Measurements from ENCODE around the gene B3GNT7.

DNA sequence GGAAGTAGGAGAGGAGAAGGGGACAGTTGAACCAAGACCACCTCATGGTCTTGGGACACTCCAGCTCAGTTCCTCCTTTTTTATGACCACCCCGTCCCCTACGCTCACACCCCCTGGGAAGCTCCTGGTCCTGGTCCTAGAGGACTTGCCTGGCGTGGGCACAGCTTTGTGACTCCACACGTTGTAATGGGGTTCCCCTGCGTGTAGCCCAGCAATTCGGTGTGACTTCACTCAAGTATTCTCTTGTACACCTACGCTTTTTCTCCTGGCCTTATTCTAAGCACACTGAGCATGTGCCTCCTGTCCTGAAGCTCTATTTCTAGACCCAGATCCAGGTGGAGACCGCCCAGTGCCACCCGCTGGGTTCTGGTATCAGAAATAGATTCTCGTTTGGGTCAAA, 36.1 kb upstream of the B3GNT7 start:
- TF ChIP-seq POLR2AphosphoS5 (IDR thresholded peaks at IDR 0.05; ENCODE audit: low read depth, low read length) (no peak), TCF7L2 (IDR thresholded peaks at IDR 0.05; ENCODE audit: low read depth, low read length) (no peak), SIN3A (IDR thresholded peaks at IDR 0.05; ENCODE audit: borderline replicate concordance, insufficient read depth, low read depth, low read length) (no peak)
- TF ChIP-seq, protein P1, sequence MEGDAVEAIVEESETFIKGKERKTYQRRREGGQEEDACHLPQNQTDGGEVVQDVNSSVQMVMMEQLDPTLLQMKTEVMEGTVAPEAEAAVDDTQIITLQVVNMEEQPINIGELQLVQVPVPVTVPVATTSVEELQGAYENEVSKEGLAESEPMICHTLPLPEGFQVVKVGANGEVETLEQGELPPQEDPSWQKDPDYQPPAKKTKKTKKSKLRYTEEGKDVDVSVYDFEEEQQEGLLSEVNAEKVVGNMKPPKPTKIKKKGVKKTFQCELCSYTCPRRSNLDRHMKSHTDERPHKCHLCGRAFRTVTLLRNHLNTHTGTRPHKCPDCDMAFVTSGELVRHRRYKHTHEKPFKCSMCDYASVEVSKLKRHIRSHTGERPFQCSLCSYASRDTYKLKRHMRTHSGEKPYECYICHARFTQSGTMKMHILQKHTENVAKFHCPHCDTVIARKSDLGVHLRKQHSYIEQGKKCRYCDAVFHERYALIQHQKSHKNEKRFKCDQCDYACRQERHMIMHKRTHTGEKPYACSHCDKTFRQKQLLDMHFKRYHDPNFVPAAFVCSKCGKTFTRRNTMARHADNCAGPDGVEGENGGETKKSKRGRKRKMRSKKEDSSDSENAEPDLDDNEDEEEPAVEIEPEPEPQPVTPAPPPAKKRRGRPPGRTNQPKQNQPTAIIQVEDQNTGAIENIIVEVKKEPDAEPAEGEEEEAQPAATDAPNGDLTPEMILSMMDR (IDR thresholded peaks at IDR 0.05): no peak
- TF ChIP-seq, protein P2, sequence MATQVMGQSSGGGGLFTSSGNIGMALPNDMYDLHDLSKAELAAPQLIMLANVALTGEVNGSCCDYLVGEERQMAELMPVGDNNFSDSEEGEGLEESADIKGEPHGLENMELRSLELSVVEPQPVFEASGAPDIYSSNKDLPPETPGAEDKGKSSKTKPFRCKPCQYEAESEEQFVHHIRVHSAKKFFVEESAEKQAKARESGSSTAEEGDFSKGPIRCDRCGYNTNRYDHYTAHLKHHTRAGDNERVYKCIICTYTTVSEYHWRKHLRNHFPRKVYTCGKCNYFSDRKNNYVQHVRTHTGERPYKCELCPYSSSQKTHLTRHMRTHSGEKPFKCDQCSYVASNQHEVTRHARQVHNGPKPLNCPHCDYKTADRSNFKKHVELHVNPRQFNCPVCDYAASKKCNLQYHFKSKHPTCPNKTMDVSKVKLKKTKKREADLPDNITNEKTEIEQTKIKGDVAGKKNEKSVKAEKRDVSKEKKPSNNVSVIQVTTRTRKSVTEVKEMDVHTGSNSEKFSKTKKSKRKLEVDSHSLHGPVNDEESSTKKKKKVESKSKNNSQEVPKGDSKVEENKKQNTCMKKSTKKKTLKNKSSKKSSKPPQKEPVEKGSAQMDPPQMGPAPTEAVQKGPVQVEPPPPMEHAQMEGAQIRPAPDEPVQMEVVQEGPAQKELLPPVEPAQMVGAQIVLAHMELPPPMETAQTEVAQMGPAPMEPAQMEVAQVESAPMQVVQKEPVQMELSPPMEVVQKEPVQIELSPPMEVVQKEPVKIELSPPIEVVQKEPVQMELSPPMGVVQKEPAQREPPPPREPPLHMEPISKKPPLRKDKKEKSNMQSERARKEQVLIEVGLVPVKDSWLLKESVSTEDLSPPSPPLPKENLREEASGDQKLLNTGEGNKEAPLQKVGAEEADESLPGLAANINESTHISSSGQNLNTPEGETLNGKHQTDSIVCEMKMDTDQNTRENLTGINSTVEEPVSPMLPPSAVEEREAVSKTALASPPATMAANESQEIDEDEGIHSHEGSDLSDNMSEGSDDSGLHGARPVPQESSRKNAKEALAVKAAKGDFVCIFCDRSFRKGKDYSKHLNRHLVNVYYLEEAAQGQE (IDR thresholded peaks at IDR 0.05; ENCODE audit: insufficient read depth in 1 of 2, low read depth in 2 of 2, low read length in 1 of 2): no peak

Data from Panc1 (cell line).